ENCODE results near the gene ERGIC1. TPM values are rescaled to one million over a fixed set of nuclear protein-coding genes. Genes with fewer than 3 reads are reported as not detected.
A peak's percentile ranks its signal among the peaks of the same experiment; 100 is the strongest.
"Not testable (repeated sequence)": the region's sequence is repeated elsewhere in the genome, so short reads cannot be mapped to it uniquely, and the experiment has no call there.

The ERGIC1 gene, protein sequence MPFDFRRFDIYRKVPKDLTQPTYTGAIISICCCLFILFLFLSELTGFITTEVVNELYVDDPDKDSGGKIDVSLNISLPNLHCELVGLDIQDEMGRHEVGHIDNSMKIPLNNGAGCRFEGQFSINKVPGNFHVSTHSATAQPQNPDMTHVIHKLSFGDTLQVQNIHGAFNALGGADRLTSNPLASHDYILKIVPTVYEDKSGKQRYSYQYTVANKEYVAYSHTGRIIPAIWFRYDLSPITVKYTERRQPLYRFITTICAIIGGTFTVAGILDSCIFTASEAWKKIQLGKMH
- total RNA-seq (100 to 1,000 TPM in 2 of 7 donors, 10 to 100 TPM in 5; 41.7 to 132 (median 92.3) TPM), polyA plus RNA-seq (100 to 1,000 TPM in 1 of 2 donors, 10 to 100 TPM in 1; 76.4 to 147 TPM)
- long read RNA-seq, donor 1, transcript ERGIC1-202 (10 exons, 2,881 nt) = major isoform, 6 of 28 reads
- long read RNA-seq, donor 1, partial matches to known transcripts = 10 of 28 reads
- long read RNA-seq, donor 1, other reads (novel, unspliced or antisense) = 12 of 28 reads
- long read RNA-seq, donor 2, transcript ERGIC1-202 (10 exons, 2,881 nt) = major isoform, 14 of 34 reads
- long read RNA-seq, donor 2, partial matches to known transcripts = 16 of 34 reads
- long read RNA-seq, donor 2, other reads (novel, unspliced or antisense) = 0 of 34 reads
- long read RNA-seq, donor 3, transcript ERGIC1-202 (10 exons, 2,881 nt) = major isoform, 15 of 33 reads
- long read RNA-seq, donor 3, partial matches to known transcripts = 10 of 33 reads
- long read RNA-seq, donor 3, other reads (novel, unspliced or antisense) = 8 of 33 reads

- H3K27ac ChIP-seq = peak within 1 kb of the TSS; percentile 57 to 58
- H3K36me3 ChIP-seq = no peaks in the 10 kb centered on the region
- 3 to 4% (median 3%) methylated on average over 36 to 53 of the region's 53 CpGs for WGBS, 3 donors
- no peaks in the 10 kb centered on the region for H3K9me3 ChIP-seq
- TF ChIP-seq POLR2A (IDR thresholded peaks at IDR 0.05) = peak; percentile 57
- TF ChIP-seq, protein P1, sequence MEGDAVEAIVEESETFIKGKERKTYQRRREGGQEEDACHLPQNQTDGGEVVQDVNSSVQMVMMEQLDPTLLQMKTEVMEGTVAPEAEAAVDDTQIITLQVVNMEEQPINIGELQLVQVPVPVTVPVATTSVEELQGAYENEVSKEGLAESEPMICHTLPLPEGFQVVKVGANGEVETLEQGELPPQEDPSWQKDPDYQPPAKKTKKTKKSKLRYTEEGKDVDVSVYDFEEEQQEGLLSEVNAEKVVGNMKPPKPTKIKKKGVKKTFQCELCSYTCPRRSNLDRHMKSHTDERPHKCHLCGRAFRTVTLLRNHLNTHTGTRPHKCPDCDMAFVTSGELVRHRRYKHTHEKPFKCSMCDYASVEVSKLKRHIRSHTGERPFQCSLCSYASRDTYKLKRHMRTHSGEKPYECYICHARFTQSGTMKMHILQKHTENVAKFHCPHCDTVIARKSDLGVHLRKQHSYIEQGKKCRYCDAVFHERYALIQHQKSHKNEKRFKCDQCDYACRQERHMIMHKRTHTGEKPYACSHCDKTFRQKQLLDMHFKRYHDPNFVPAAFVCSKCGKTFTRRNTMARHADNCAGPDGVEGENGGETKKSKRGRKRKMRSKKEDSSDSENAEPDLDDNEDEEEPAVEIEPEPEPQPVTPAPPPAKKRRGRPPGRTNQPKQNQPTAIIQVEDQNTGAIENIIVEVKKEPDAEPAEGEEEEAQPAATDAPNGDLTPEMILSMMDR (IDR thresholded peaks at IDR 0.05) = no peak
- H3K27me3 ChIP-seq = no peaks in the 10 kb centered on the region
- peak; percentile 73 to 86 (median 80) for DNase-seq
- peaks cover 13% of the 10 kb centered on the region for H3K4me1 ChIP-seq (ENCODE audit: insufficient read depth)
- H3K4me3 ChIP-seq = peak within 1 kb of the TSS; percentile 71
- intact Hi-C loops (cut with DNase I) = loop anchor here in 1 of 4 donors (10.0 kb wide), 1 partner anchor 59 kb away; the partner anchor contains the start of gene DUSP1
These were observed at the start of gene ERGIC1 for GRCh38 chr5:172833686-172834414. TSS of gene ERGIC1 (plus strand) at chr5:172834251. CDS start at chr5:172834414, 163 bp downstream.

DNA sequence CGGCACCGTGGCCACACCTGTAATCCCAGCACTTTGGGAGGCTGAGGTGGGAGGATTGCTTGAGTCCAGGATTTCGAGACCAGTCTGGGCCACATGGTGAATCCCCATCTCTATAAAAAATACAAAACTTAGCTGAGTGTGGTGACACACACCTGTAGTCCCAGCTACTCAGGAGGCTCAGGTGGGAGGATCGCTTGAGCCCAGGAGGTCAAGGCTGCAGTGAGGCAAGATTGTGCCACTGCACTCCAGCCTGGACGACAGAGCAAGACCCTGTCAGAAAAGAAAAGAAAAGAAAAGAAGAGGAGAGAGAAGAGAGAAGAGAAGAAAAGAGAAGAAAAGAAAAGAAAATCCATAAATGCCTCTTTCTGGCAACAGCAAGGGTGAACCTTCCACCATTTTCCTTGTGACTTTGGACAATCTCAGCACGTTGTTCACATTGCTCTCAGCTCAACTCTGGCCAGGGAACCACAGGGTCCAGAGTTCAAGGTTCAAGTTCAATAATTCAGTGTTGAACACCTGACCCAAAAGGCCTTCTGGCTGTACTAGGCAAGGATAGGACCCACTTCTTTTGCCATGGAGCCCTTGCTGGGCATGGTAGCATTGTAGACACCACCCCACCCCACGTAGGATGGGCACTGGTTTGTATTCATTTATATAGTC is 48.5 kb upstream of the ERGIC1 start:
- Histone ChIP-seq H3K27ac (no peak overlapping the region), H3K27me3 (no peaks in the 10 kb centered on the region), H3K36me3 (no peaks in the 10 kb centered on the region), H3K4me1 (ENCODE audit: insufficient read depth) (peaks cover 19% of the 10 kb centered on the region), H3K9me3 (no peaks in the 10 kb centered on the region), H3K4me3 (no peak overlapping the region)
- intact Hi-C loops (cut with DNase I) = no loop called here
- TF ChIP-seq, protein P1 (IDR thresholded peaks at IDR 0.05) = no peak
- no peak for TF ChIP-seq POLR2A (IDR thresholded peaks at IDR 0.05)
- TF ChIP-seq EP300 (IDR thresholded peaks at IDR 0.05) = no peak
- DNase-seq = no peak
- 84 to 91% (median 87%) methylated on average over 7 of the region's 7 CpGs for WGBS, 3 donors

GRCh38 chr5:172786736-172787462 is 47.2 kb upstream of the ERGIC1 start:
- no peak overlapping the region for H3K4me3 ChIP-seq
- DNase-seq = peak in 1 of 5 donors; percentile 22
- 88 to 93% (median 91%) methylated on average over 9 of the region's 9 CpGs for whole genome bisulfite sequencing, 3 donors
- intact Hi-C loops (cut with DNase I) = no loop called here
- H3K36me3 ChIP-seq = no peaks in the 10 kb centered on the region
- H3K4me1 ChIP-seq (ENCODE audit: insufficient read depth) = peaks cover 19% of the 10 kb centered on the region
- TF ChIP-seq POLR2A (IDR thresholded peaks at IDR 0.05) (no peak), EP300 (IDR thresholded peaks at IDR 0.05) (no peak)
- TF ChIP-seq, protein P1 (IDR thresholded peaks at IDR 0.05) = no peak
- no peaks in the 10 kb centered on the region for H3K9me3 ChIP-seq
- no peak overlapping the region for H3K27ac ChIP-seq
- no peaks in the 10 kb centered on the region for H3K27me3 ChIP-seq

DNA sequence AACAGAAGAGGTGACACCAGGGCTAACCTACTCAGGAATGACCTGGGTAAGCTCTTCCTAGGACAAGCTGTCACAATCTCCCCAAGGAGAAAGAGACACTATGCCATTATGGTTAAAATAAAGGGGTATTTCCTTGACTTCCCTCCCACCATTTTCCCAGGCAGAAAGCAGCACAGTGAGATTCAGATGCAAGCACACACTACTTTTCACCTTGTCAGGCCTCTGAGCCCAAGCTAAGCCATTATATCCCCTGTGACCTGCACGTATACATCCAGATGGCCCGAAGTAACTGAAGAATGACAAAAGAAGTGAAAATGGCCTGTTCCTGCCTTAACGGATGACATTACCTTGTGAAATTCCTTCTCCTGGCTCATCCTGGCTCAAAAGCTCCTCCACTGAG is 46.5 kb upstream of the ERGIC1 start:
- H3K27me3 ChIP-seq; intact Hi-C loops (cut with DNase I); H3K4me3 ChIP-seq; H3K9me3 ChIP-seq; DNase-seq; H3K36me3 ChIP-seq: not testable (repeated sequence)
- Histone ChIP-seq H3K4me1 (ENCODE audit: insufficient read depth) (peaks cover 19% of the 10 kb centered on the region), H3K27ac (peak overlapping the region in 1 of 2 donors; percentile 85)
- WGBS, 3 donors = 93 to 95% (median 94%) methylated on average over 3 of the region's 3 CpGs

Measured in ovary (tissue), 10 donors.